AG09319 (cell line): ENCODE data around the gene MCC.

Experiments used
- DNase-seq: peaks from one replicate; pipeline ENCODE4 v3.0.0-alpha.2; 2010; ENCODE audit warnings: low read depth; ENCODE audit errors: extremely low read depth
- TF ChIP-seq, protein P1 (sequence below): IDR thresholded peaks from 2 replicates; pipeline ENCODE4 v1.5.1; 2011; ENCODE audit warnings: low read depth, mild to moderate bottlenecking, inconsistent platforms, low read length, moderate library complexity

MCC gene

DNA sequence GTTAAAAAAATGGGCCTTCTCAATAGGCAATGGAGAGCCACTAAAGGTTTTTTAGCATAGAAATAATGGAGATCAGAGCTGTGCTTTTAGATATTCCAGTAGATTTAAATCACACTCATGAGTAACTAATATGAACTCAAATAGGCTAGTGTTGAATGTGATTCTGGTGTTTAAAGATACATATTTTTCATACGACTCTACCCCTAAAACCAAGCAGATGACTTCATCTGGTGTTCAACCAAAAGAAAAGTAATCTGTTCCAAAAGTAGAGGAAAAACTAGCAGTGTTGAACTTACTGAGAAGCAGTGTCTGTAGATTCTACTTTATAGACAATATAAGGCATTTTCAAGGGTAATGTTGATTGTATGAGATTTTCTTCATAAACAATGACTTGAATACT is 191.6 kb downstream of the MCC start:
- TF ChIP-seq, protein P1, sequence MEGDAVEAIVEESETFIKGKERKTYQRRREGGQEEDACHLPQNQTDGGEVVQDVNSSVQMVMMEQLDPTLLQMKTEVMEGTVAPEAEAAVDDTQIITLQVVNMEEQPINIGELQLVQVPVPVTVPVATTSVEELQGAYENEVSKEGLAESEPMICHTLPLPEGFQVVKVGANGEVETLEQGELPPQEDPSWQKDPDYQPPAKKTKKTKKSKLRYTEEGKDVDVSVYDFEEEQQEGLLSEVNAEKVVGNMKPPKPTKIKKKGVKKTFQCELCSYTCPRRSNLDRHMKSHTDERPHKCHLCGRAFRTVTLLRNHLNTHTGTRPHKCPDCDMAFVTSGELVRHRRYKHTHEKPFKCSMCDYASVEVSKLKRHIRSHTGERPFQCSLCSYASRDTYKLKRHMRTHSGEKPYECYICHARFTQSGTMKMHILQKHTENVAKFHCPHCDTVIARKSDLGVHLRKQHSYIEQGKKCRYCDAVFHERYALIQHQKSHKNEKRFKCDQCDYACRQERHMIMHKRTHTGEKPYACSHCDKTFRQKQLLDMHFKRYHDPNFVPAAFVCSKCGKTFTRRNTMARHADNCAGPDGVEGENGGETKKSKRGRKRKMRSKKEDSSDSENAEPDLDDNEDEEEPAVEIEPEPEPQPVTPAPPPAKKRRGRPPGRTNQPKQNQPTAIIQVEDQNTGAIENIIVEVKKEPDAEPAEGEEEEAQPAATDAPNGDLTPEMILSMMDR: no peak
- DNase-seq: no peak

DNA sequence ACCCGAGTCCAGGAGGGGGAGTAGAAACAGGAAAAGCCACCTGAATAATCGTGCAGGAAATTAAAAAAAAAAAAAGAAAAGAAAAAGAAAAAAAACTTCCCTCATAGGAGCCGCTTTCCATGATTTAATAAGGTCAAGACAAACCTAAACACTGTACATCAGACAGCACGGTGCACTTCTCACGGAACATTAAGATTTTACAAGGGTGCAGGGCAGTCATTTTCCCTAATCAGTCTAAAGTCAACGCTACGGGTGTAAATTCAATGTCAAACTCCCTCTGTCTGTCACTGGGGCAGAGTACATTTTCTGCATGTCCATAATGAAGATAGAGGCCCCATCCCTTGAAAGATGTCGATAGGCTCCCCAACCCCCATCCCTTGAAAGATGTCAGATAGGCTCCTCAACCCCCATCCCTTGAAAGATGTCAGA is 193.1 kb downstream of the MCC start:
- TF ChIP-seq, protein P1: peak; percentile 7; the same call in 1 of the 2 replicates
- DNase-seq: no peak

DNA sequence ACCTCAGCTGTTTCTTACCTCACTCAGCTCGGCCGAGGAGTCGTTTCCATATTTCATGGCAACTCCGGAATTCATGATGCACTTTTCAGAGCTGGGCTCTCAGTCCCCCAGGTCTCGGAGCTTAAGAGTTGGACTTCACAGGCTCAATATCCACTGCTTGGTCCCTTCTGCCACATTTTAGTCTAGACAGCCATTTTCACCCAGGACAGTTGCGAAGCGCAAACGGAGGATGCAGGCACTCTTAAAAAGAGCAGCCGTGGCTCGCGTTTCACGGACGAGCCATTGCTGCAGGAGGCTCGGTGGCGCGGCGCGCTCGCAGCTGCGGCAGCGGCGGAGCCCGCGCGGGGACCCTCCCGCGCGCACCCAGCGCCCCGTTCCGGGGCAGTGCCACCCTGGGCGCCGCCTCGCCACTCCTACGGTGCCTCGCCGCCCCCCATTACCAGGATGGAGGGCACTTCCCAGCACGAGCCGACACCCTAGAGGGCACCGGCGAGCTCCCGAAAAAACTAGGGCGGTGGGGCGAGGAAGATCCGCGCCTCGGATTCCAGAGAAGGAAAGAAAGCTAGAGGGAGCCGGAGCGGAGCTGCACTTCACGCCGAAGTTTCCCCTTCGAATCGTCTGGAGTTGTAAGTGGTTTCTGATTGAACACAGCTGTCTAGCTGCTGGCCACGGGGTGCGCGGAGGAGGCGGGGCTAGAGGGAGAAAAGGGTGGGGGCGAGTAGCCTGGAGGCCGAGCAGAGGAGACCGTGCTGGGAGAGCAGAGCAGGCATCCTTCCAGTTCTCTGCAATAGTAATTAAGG is 193.7 kb downstream of the MCC start:
- TF ChIP-seq, protein P1: peak; percentile 26
- peak; percentile 62 for DNase-seq

DNA sequence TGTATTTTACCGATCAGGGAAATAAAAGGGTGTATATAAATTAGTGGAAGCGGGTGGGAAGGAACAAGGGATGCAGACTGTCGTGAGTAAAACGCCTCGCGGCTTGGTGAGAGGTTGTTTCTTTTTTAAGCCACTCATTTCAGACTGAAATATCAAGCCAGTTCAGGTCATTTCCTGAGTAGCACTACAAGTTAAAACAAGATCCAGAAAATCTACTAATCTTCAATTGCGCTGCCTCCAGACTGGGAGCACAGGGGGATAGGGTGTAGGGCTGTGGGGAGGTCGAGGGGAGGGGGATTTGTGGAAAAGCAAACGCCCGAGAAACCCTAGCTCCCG is 194.3 kb downstream of the MCC start:
- TF ChIP-seq, protein P1: no peak
- no peak for DNase-seq

DNA sequence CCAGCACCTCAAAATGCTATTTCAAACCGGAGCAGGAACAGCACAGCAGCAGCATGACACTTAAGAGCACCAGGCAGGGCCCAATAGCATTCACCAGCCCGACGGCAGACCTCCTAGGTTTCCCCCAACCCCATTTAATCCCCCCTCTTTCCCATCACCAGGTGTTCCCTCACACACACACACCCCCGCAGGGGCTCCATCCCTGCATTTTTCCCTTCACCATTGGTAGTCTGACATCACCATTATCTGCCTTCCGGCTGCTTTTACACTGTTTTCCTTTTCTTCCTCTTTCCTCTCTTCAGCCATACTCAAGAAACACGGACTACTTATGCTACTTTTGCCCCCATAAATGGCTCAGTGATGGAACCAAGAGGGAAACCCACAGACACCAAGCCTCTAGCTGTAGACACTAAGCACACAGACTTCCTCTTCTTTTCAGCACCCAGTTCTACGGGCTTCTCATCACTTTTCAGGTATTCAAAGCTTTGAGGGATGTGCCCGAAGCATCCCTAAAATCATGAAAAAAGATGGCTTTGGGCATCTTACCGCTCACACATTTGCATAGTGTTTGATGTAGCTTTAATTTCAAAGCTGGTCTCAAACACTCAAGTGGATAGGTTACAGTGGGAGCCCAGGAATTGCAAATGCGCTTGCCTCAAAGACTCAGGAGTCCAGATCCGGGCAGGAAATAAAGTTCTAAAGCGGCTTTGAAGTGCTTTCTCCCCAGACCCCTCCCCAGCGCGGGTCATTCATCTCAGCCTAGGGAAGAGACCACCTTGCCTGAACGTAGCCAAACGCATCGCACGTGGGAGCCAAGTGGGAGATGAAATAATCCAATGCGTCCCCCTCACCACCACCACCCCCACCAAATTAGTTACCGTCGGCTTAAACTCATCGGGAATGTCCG is 194.9 kb downstream of the MCC start:
- DNase-seq: no peak
- TF ChIP-seq, protein P1: no peak

DNA sequence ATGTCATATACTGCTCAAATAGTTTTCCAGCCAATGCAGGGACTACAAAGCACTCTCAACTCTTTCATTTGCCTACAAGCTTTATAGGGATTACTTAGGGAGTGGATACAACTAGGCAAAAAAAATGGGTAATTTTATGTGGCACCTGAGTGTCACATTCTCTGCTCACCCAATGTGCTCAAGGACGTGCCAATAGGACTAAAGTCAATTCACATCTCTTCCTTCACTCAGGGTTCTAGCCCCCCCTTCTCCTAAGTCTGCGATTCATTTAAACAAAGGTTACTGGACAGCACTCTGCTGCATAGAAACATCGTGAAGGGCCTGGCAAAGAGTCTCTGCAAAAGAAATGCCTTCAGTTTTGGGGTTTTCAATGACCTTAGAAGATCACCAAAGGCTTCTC is 195.8 kb downstream of the MCC start:
- DNase-seq: no peak
- TF ChIP-seq, protein P1: no peak

DNA sequence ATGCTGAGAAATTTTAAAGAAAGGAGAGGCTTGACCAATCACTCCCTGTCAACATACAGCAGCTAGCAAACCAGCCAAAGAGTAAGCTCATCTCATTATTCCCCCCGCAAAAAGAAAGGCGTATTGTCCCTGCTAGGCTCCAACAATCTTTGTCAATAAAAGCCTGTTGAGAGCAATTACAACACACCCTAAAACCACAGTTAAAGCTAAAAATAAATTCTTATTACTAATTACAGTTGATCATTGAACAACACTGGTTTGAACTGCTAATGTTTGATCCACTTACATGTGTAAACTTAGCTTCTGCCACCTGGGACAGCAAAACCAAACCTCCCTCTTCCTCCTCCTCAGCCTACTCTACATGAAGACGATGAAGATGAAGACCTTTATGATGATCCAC is 204.7 kb downstream of the MCC start:
- DNase-seq: no peak
- TF ChIP-seq, protein P1: no peak
